H1 (cell line): ENCODE measurements around the gene DCP1B. TPM values are rescaled to one million over a fixed set of nuclear protein-coding genes. Genes with fewer than 3 reads are reported as not detected.

Experiments used
- CTCF ChIA-PET: fragments of 300-600 bp; sonication (Branson Sonifier 250); formaldehyde crosslinking; loops from one replicate; lab custom pipeline; 2021; ENCODE audit not compliant: partially characterized antibody; lab: Charles Lee
- POLR2A ChIA-PET: fragments of 300-600 bp; sonication (Branson Sonifier 250); formaldehyde crosslinking; loops from one replicate; lab custom pipeline; 2021; ENCODE audit warnings: inconsistent platforms; ENCODE audit not compliant: partially characterized antibody; lab: Charles Lee
- DNase-seq, 2 experiments: peaks; one replicate each; pipeline versions ENCODE4 v3.0.0 to v3.0.0-alpha.2; 2010 to 2022; ENCODE audit warnings: low spot score in 2 of 2, low read depth in 1 of 2, mixed read lengths in 1 of 2
- FAIRE-seq: peaks from 2 replicates; lab custom pipeline; 2011; peaks lifted over from hg19 to GRCh38; lab: Jason Lieb, UNC
- H2AFZ ChIP-seq: 2 replicates; pipeline ENCODE4 v1.8.1; 2012; ENCODE audit warnings: low read length, inconsistent platforms
- H2AK5ac ChIP-seq: 2 replicates; pipeline ENCODE4 v1.6.1; 2013; ENCODE audit warnings: low read depth, low read length
- H2BK120ac ChIP-seq: replicated peaks from 2 replicates; pipeline ENCODE3; 2013; ENCODE audit warnings: low read depth, low read length, inconsistent platforms
- H2BK12ac ChIP-seq: 2 replicates; pipeline ENCODE4 v1.6.1; 2013; ENCODE audit warnings: low read depth, low read length
- H2BK15ac ChIP-seq: 2 replicates; pipeline ENCODE4 v1.6.1; 2013; ENCODE audit warnings: low read length
- H2BK20ac ChIP-seq: 2 replicates; pipeline ENCODE4 v1.6.1; 2013; ENCODE audit warnings: low read length
- H2BK5ac ChIP-seq: 2 replicates; pipeline ENCODE4 v1.6.1; 2013; ENCODE audit warnings: low read depth, low read length
- H3K14ac ChIP-seq: 2 replicates; pipeline ENCODE4 v1.6.1; 2013; ENCODE audit warnings: inconsistent platforms; ENCODE audit not compliant: insufficient read length
- H3K18ac ChIP-seq: 2 replicates; pipeline ENCODE4 v1.6.1; 2013; ENCODE audit warnings: low read length; ENCODE audit errors: extremely low read depth
- H3K23ac ChIP-seq: 2 replicates; pipeline ENCODE4 v1.6.1; 2013; ENCODE audit warnings: inconsistent platforms; ENCODE audit not compliant: insufficient read length
- H3K23me2 ChIP-seq: 2 replicates; pipeline ENCODE4 v1.6.1; 2013; ENCODE audit warnings: low read depth, low read length
- H3K27ac ChIP-seq: 2 replicates; pipeline ENCODE4 v1.6.1; 2011; ENCODE audit warnings: low read depth, low read length, inconsistent platforms
- H3K27me3 ChIP-seq, 4 experiments: replicated peaks in 1 of 4; 1 replicate in 1 of 4; 2 replicates in 3 of 4; pipeline versions ENCODE4 v1.6.1 to v1.8.1; 2011 to 2013; ENCODE audit warnings: low read length in 3 of 4, mild to moderate bottlenecking in 3 of 4, inconsistent platforms in 2 of 4, mixed read lengths in 2 of 4, moderate library complexity in 1 of 4; ENCODE audit not compliant: control insufficient read depth in 3 of 4, insufficient read depth in 3 of 4; ENCODE audit errors: extremely low read depth in 1 of 4
- H3K36me3 ChIP-seq, 4 experiments: 2 replicates each; pipeline versions ENCODE4 v1.6.1 to v1.8.1; 2011 to 2013; ENCODE audit warnings: mild to moderate bottlenecking in 4 of 4, low read length in 3 of 4, moderate library complexity in 2 of 4, control low read depth in 1 of 4, inconsistent platforms in 1 of 4; ENCODE audit not compliant: insufficient read depth in 4 of 4, control insufficient read depth in 2 of 4
- H3K4ac ChIP-seq: replicated peaks from 2 replicates; pipeline ENCODE3; 2013; ENCODE audit warnings: low read length, low read depth, mixed read lengths, inconsistent platforms; ENCODE audit not compliant: insufficient read length
- H3K4me1 ChIP-seq, 4 experiments: replicated peaks in 1 of 4; 1 replicate in 1 of 4; 2 replicates in 3 of 4; pipeline versions ENCODE4 v1.6.1 to v1.8.1; 2011 to 2013; ENCODE audit warnings: low read length in 3 of 4, inconsistent platforms in 2 of 4, mixed read lengths in 1 of 4; ENCODE audit not compliant: insufficient read depth in 4 of 4, control insufficient read depth in 3 of 4
- H3K4me2 ChIP-seq, 2 experiments: 2 replicates each; pipeline versions ENCODE4 v1.6.1 to v1.8.1; 2011 to 2013; ENCODE audit warnings: low read depth in 2 of 2, low read length in 2 of 2, control low read depth in 1 of 2, inconsistent platforms in 1 of 2, mild to moderate bottlenecking in 1 of 2; ENCODE audit not compliant: insufficient read depth in 1 of 2
- H3K4me3 ChIP-seq, 4 experiments: fragments of 200-600, 300-600 bp in 1 of 4; sonication (generic), shearing (Covaris generic), sonication (Bioruptor Twin) in 1 of 4; 2 replicates each; pipeline versions ENCODE4 v1.5.1 to v1.8.1; 2011 to 2016; ENCODE audit warnings: low read length in 4 of 4, low read depth in 3 of 4, control low read depth in 2 of 4, inconsistent platforms in 2 of 4, mild to moderate bottlenecking in 2 of 4, mixed read lengths in 1 of 4, moderate library complexity in 1 of 4; ENCODE audit not compliant: insufficient read depth in 2 of 4; ENCODE audit errors: extremely low read depth in 1 of 4
- H3K56ac ChIP-seq: replicated peaks from 2 replicates; pipeline ENCODE3; 2013; ENCODE audit warnings: low read depth, mild to moderate bottlenecking, mixed read lengths, low read length, inconsistent platforms; ENCODE audit not compliant: insufficient read length
- H3K79me1 ChIP-seq: 2 replicates; pipeline ENCODE4 v1.6.1; 2013; ENCODE audit warnings: low read depth, low read length, control low read depth
- H3K79me2 ChIP-seq, 2 experiments: 2 replicates each; pipeline versions ENCODE4 v1.6.1 to v1.8.1; 2012 to 2013; ENCODE audit warnings: low read length in 2 of 2, mild to moderate bottlenecking in 2 of 2, inconsistent platforms in 1 of 2; ENCODE audit not compliant: insufficient read depth in 2 of 2, control insufficient read depth in 1 of 2
- H3K9ac ChIP-seq, 4 experiments: replicated peaks in 1 of 4; 1 replicate in 1 of 4; 2 replicates in 3 of 4; pipeline versions ENCODE4 v1.6.1 to v1.8.1; 2011 to 2013; ENCODE audit warnings: low read depth in 3 of 4, low read length in 3 of 4, control low read depth in 2 of 4, mild to moderate bottlenecking in 2 of 4, moderate library complexity in 2 of 4, inconsistent platforms in 1 of 4; ENCODE audit errors: extremely low read depth in 1 of 4
- H3K9me3 ChIP-seq, 2 experiments: 2 replicates each; pipeline versions ENCODE4 v1.6.1 to v1.8.1; 2012 to 2013; ENCODE audit warnings: mild to moderate bottlenecking in 2 of 2, moderate library complexity in 2 of 2, control low read depth in 1 of 2, inconsistent platforms in 1 of 2, low read depth in 1 of 2, low read length in 1 of 2, mixed read lengths in 1 of 2; ENCODE audit not compliant: insufficient read depth in 2 of 2
- H4K20me1 ChIP-seq, 2 experiments: replicated peaks in 1 of 2; 2 replicates each; pipeline versions ENCODE3 to v1.8.1; 2011 to 2013; ENCODE audit warnings: inconsistent platforms in 2 of 2, low read length in 2 of 2, mild to moderate bottlenecking in 1 of 2; ENCODE audit not compliant: insufficient read depth in 2 of 2, control insufficient read depth in 1 of 2
- H4K5ac ChIP-seq: 2 replicates; pipeline ENCODE4 v1.6.1; 2013; ENCODE audit warnings: low read length, low read depth, mixed read lengths, inconsistent platforms; ENCODE audit not compliant: insufficient read length
- H4K8ac ChIP-seq: 2 replicates; pipeline ENCODE4 v1.8.0; 2013; ENCODE audit warnings: mild to moderate bottlenecking, moderate library complexity, low read length, inconsistent platforms; ENCODE audit not compliant: insufficient read depth; ENCODE audit errors: extremely low read depth
- H4K91ac ChIP-seq: replicated peaks from 2 replicates; pipeline ENCODE3; 2013; ENCODE audit warnings: low read length, mixed read lengths, inconsistent platforms; ENCODE audit not compliant: insufficient read length
- ASH2L ChIP-seq: fragments of 200-600, 300-600 bp; sonication (generic); IDR thresholded peaks from one replicate; pipeline ENCODE4 v1.7.1; 2017; ENCODE audit warnings: low read length
- BRCA1 ChIP-seq: IDR thresholded peaks from 2 replicates; pipeline ENCODE4 v1.6.1; 2012; ENCODE audit warnings: low read depth, low read length, improper control_type of control experiment
- GABPA ChIP-seq: IDR thresholded peaks from 2 replicates; pipeline ENCODE4 v1.6.1; 2011; ENCODE audit warnings: mild to moderate bottlenecking, low read length, moderate library complexity, borderline replicate concordance; ENCODE audit not compliant: insufficient read depth
- SRF ChIP-seq: IDR thresholded peaks from 2 replicates; pipeline ENCODE4 v1.6.1; 2011; ENCODE audit warnings: mild to moderate bottlenecking, low read depth, low read length, moderate library complexity
- WGBS, 2 experiments: shearing (Covaris generic) in 1 of 2; methylation state at CpG; one replicate each; pipeline versions ENCODE4 v1.1.6 to v1.1.7; 2013 to 2015; ENCODE audit warnings: low lambda C conversion rate in 2 of 2, mixed read lengths in 2 of 2, inconsistent platforms in 1 of 2, low coverage in 1 of 2, missing lambda C conversion rate in 1 of 2; ENCODE audit not compliant: insufficient replicate concordance in 2 of 2, insufficient coverage in 1 of 2, insufficient read length in 1 of 2; ENCODE audit errors: extremely low coverage in 1 of 2, missing lambda C conversion rate in 1 of 2; 5-methylcytosine and 5-hydroxymethylcytosine counted together
- polyA plus RNA-seq, 7 experiments: library from polyadenylated mRNA; depleted of rRNA in 3 of 7; stranded (reverse) in 5 of 7; unstranded in 2 of 7; fragments of >200 nt in 5 of 7; fragments of 200-250 nt in 2 of 7; gene quantifications; 1 replicate in 5 of 7; 2 replicates in 1 of 7; 4 replicates in 1 of 7; pipeline versions ENCODE4 v1.2.1 to v1.2.3, GENCODE V29; 2011 to 2013; ENCODE audit warnings: missing spikeins in 2 of 7, mixed read lengths in 2 of 7
- total RNA-seq: library from RNA; stranded (reverse); fragmentation: NEBNext Ultra II Directional; extraction: Animal tissue kit (Norgen Biotek cat#: 25700); gene quantifications from 2 replicates; pipeline ENCODE4 v1.2.1, GENCODE V29; 2021

DCP1B gene
- total and polyA plus RNA-seq, 2 of the 8 experiments (the other 6 are each of a cell fraction or from before 2014, with no cell fraction given), result 14.8 to 29.0 TPM

DNA sequence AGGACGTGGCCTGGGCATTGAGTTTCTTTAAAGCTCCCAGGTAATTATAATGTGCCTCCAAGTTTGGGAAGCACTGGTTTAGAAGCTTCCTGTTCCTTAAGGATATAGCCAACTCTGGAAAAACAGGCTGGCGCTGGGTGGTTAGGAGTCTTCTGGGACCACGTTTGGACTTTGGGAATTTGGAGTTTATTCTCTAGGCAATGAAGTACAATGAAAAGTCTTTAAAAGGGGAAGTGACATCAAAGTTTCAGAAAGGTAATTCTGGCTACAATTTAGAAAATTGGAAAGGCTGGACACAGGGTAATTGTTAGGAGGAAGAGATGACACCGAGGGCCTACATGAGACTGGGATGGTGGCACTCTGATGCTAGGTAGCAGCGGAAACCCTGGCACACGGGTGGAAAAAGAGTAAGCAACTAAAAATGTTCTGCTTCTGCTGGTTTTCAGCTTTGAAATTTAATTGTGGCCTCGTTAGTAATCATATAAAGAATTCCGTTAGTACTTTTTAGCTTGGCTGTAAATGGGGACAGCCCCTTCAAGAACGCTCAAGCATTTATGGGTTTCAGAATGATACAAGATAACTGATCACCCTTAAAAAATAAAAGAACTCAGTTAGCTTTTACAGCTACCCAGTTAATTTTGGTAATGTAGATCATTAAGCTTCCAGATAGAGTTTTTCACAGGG, 12.7 kb upstream of the DCP1B start:
- Histone ChIP-seq H3K4me2 (no peak overlapping the region), H2BK15ac (no peak overlapping the region), H3K23ac (no peak overlapping the region), H3K4me3 (no peak overlapping the region), H2BK20ac (no peak overlapping the region), H3K14ac (no peak overlapping the region), H3K27ac (no peak overlapping the region), H3K36me3 (no peaks in the 10 kb centered on the region; a peak in 2 of 8 replicates), H3K27me3 (no peaks in the 10 kb centered on the region), H4K5ac (no peak overlapping the region), H4K8ac (no peak overlapping the region), H2AFZ (no peak overlapping the region), H2BK5ac (no peak overlapping the region), H4K20me1 (no peaks in the 10 kb centered on the region), H3K79me1 (no peaks in the 10 kb centered on the region), H2BK120ac (no peak overlapping the region), H3K56ac (no peak overlapping the region), H4K91ac (no peak overlapping the region), H3K4me1 (peaks cover 0 to 3% (median 0%) of the 10 kb centered on the region in 4 experiments; a peak in 1 of 7 replicates), H3K9ac (no peak overlapping the region), H3K18ac (no peak overlapping the region), H3K9me3 (no peaks in the 10 kb centered on the region), H2BK12ac (no peak overlapping the region), H3K23me2 (no peaks in the 10 kb centered on the region), H3K4ac (no peak overlapping the region), H2AK5ac (no peak overlapping the region), H3K79me2 (no peaks in the 10 kb centered on the region)
- WGBS, 2 experiments, result 93% methylated on average over 9 of the region's 9 CpGs; no CpG with 5 or more reads in 1 of the 2 experiments
- DNase-seq (no peak), FAIRE-seq (no peak)
- ChIA-PET POLR2A (interaction anchor here (1.1 kb wide), 1 partner anchor 36 kb away, joined by 3 read pairs; no protein-coding TSS in a partner anchor), CTCF (interaction anchor here (1.4 to 2.5 kb wide), 5 partner anchors 8 to 67 kb away, joined by 3 to 18 read pairs (median 4); no protein-coding TSS in a partner anchor)
- TF ChIP-seq BRCA1, result no peak
- no peak for TF ChIP-seq SRF
- TF ChIP-seq ASH2L, result no peak
- TF ChIP-seq GABPA, result no peak
